Aorta (tissue), 5 donors: Measurements from ENCODE around the gene PEX19. TPM values are rescaled to one million over a fixed set of nuclear protein-coding genes. Genes with fewer than 3 reads are reported as not detected.

ENCODE experiments used
- ATAC-seq: fragments of 200-7000 bp; cut with Tn5 transposase; one replicate; pipeline ENCODE4 v1.9.1; 2022; ENCODE audit warnings: moderate library complexity; ENCODE audit not compliant: low FRiP score
- DNase-seq, 2 donors: peaks; one replicate each; pipeline ENCODE4 v3.0.0-alpha.2; 2020
- H3K27ac ChIP-seq, 2 donors: one replicate each; pipeline ENCODE4 v1.5.1; 2013; ENCODE audit warnings: low read length in 2 of 2, mild to moderate bottlenecking in 2 of 2, moderate library complexity in 2 of 2, control low read depth in 1 of 2, inconsistent platforms in 1 of 2, low read depth in 1 of 2
- H3K27me3 ChIP-seq, 2 donors: one replicate each; pipeline ENCODE4 v1.6.1; 2013; ENCODE audit warnings: control low read depth in 1 of 2, low read length in 1 of 2, mild to moderate bottlenecking in 1 of 2, moderate library complexity in 1 of 2; ENCODE audit not compliant: insufficient read depth in 2 of 2, control insufficient read depth in 1 of 2
- H3K36me3 ChIP-seq, 2 donors: one replicate each; pipeline ENCODE4 v1.6.1; 2013; ENCODE audit warnings: control low read depth in 1 of 2, low read length in 1 of 2, mild to moderate bottlenecking in 1 of 2; ENCODE audit not compliant: insufficient read depth in 2 of 2, control insufficient read depth in 1 of 2
- H3K4me1 ChIP-seq, 2 donors: one replicate each; pipeline ENCODE4 v1.6.1; 2013; ENCODE audit warnings: low read length in 2 of 2, control low read depth in 1 of 2, mild to moderate bottlenecking in 1 of 2, moderate library complexity in 1 of 2; ENCODE audit not compliant: insufficient read depth in 2 of 2, control insufficient read depth in 1 of 2
- H3K4me3 ChIP-seq, 2 donors: one replicate each; pipeline ENCODE4 v1.5.1; 2013; ENCODE audit warnings: low read length in 2 of 2, control low read depth in 1 of 2, mild to moderate bottlenecking in 1 of 2
- H3K9me3 ChIP-seq: one replicate; pipeline ENCODE4 v1.6.1; 2013; ENCODE audit warnings: mild to moderate bottlenecking, low read length; ENCODE audit not compliant: control insufficient read depth
- WGBS, 2 donors: extraction: QIAGEN DNeasy Blood & Tissue Kit; methylation state at CpG; one replicate each; pipeline ENCODE4 v1.1.7; 2013; 5-methylcytosine and 5-hydroxymethylcytosine counted together
- intact Hi-C, 2 donors: fragments of 100-400 bp; cut with DNase I; formaldehyde crosslinking; loops; one replicate each; pipeline versions ENCODE4 v1.14.2 to v1.15.0; 2022
- polyA plus RNA-seq, 2 donors: library from polyadenylated mRNA; stranded (reverse); fragments of 200-250 nt; gene quantifications; one replicate each; pipeline ENCODE4 v1.2.3, GENCODE V29; 2013
- total RNA-seq, 2 donors: library from RNA; stranded (reverse); fragmentation: NEBNext Ultra II Directional; extraction: Animal tissue kit (Norgen Biotek cat#: 25700); gene quantifications; one replicate each; pipeline ENCODE4 v1.2.1, GENCODE V29; 2021
- donor health status: healthy with polysubstance abuse.
- donor health status: Bipolar disorder and iron deficiency.
- donor health status: DM: no; HTN: no; CAD: no.
- donor health status: DM: no; HTN: no; CAD: no.
- donor health status: DM: yes; HTN: yes; CAD: no.

The PEX19 gene
- total and polyA plus RNA-seq, 4 donors = 32.2 to 55.1 (median 38.6) TPM

GRCh38 chr1:160309185-160309557 lies 24.2 kb upstream of the PEX19 start:
- ATAC-seq (no peak), DNase-seq (no peak)
- Histone ChIP-seq H3K4me3 (no peak overlapping the region), H3K36me3 (peaks cover 13 to 21% of the 10 kb centered on the region in 2 donors), H3K4me1 (no peaks in the 10 kb centered on the region), H3K27ac (no peak overlapping the region), H3K9me3 (no peaks in the 10 kb centered on the region), H3K27me3 (no peaks in the 10 kb centered on the region)
- intact Hi-C loops = no loop called here

- 67 to 70% methylated on average over 4 of the region's 4 CpGs for WGBS, 2 donors
- DNase-seq (no peak), ATAC-seq (no peak)
- intact Hi-C loops = no loop called here
- no peaks in the 10 kb centered on the region for H3K27me3 ChIP-seq
- no peaks in the 10 kb centered on the region for H3K4me1 ChIP-seq
- H3K4me3 ChIP-seq = no peak overlapping the region
- no peak overlapping the region for H3K27ac ChIP-seq
- peaks cover 13 to 21% of the 10 kb centered on the region in 2 donors for H3K36me3 ChIP-seq
- no peaks in the 10 kb centered on the region for H3K9me3 ChIP-seq
Measured at GRCh38 chr1:160308451-160309184, 23.7 kb upstream of the PEX19 start.

GRCh38 chr1:160307118-160307791 lies 22.3 kb upstream of the PEX19 start:
- Histone ChIP-seq H3K36me3 (peaks cover 11 to 20% of the 10 kb centered on the region in 2 donors), H3K4me1 (no peaks in the 10 kb centered on the region), H3K27me3 (no peaks in the 10 kb centered on the region), H3K9me3 (no peaks in the 10 kb centered on the region), H3K4me3 (no peak overlapping the region), H3K27ac (no peak overlapping the region)
- intact Hi-C loops = no loop called here
- WGBS, 2 donors = 81 to 83% methylated on average over 13 of the region's 13 CpGs
- no peak for DNase-seq
- ATAC-seq = no peak

- Histone ChIP-seq H3K27me3 (no peaks in the 10 kb centered on the region), H3K27ac (no peak overlapping the region), H3K36me3 (peaks cover 16 to 22% of the 10 kb centered on the region in 2 donors), H3K4me3 (no peak overlapping the region), H3K9me3 (no peaks in the 10 kb centered on the region), H3K4me1 (no peaks in the 10 kb centered on the region)
- 83 to 85% methylated on average over 7 of the region's 7 CpGs for WGBS, 2 donors
- intact Hi-C loops = no loop called here
- DNase-seq (no peak), ATAC-seq (no peak)
Measured at GRCh38 chr1:160300173-160300572, 15.2 kb upstream of the PEX19 start.

- H3K36me3 ChIP-seq = peaks cover 34 to 35% of the 10 kb centered on the region in 2 donors
- no peaks in the 10 kb centered on the region for H3K9me3 ChIP-seq
- 86 to 89% methylated on average over 1 of the region's 1 CpG for WGBS, 2 donors
- H3K4me3 ChIP-seq = no peak overlapping the region
- no peak for DNase-seq
- H3K4me1 ChIP-seq = no peaks in the 10 kb centered on the region
- H3K27ac ChIP-seq = no peak overlapping the region
- intact Hi-C loops = no loop called here
- no peak for ATAC-seq
- H3K27me3 ChIP-seq = no peaks in the 10 kb centered on the region
Measured at GRCh38 chr1:160296036-160296435, 11.1 kb upstream of the PEX19 start.

GRCh38 chr1:160293020-160293968 lies 8.4 kb upstream of the PEX19 start:
- H3K4me1 ChIP-seq = no peaks in the 10 kb centered on the region
- H3K36me3 ChIP-seq = peaks cover 40 to 41% of the 10 kb centered on the region in 2 donors
- WGBS, 2 donors = 75 to 77% methylated on average over 8 of the region's 8 CpGs
- H3K27me3 ChIP-seq = no peaks in the 10 kb centered on the region
- ATAC-seq (no peak), DNase-seq (no peak)
- H3K4me3 ChIP-seq = no peak overlapping the region
- intact Hi-C loops = loop anchor here (5.0 kb wide), 2 partner anchors 101 to 191 kb away; partner anchors contain the start of gene CASQ1 (in 1 of the 2)
- H3K27ac ChIP-seq = no peak overlapping the region
- no peaks in the 10 kb centered on the region for H3K9me3 ChIP-seq

- 31 to 32% methylated on average over 11 of the region's 11 CpGs for WGBS, 2 donors
- intact Hi-C loops = loop anchor here (2.0 to 5.0 kb wide), 3 partner anchors 99 to 191 kb away; partner anchors contain the start of gene CASQ1 (in 1 of the 2)
- peak; percentile 83 for ATAC-seq
- H3K4me1 ChIP-seq = no peaks in the 10 kb centered on the region
- peak in 1 of 2 donors; percentile 61 for DNase-seq
- no peaks in the 10 kb centered on the region for H3K9me3 ChIP-seq
- peaks cover 30 to 37% of the 10 kb centered on the region in 2 donors for H3K36me3 ChIP-seq
- H3K27ac ChIP-seq = peak overlapping the region in 1 of 2 donors; percentile 25
- no peaks in the 10 kb centered on the region for H3K27me3 ChIP-seq
- no peak overlapping the region for H3K4me3 ChIP-seq
Measured at GRCh38 chr1:160291248-160292220, 6.6 kb upstream of the PEX19 start.
